H9 (cell line): Measurements from ENCODE around the gene EBPL. TPM values are rescaled to one million over a fixed set of nuclear protein-coding genes. Genes with fewer than 3 reads are reported as not detected.

Experiments used
- DNase-seq: peaks from one replicate; pipeline ENCODE4 v3.0.0-alpha.2; 2017
- H2AFZ ChIP-seq: one replicate; pipeline ENCODE4 v1.6.1; 2013; ENCODE audit warnings: mild to moderate bottlenecking, low read length, control low read depth, moderate library complexity
- H2AK5ac ChIP-seq: 2 replicates; pipeline ENCODE4 v1.6.1; 2013; ENCODE audit warnings: low read length, control low read depth, mixed read lengths; ENCODE audit not compliant: insufficient read length
- H2BK120ac ChIP-seq: one replicate; pipeline ENCODE4 v1.6.1; 2013; ENCODE audit warnings: low read depth, mild to moderate bottlenecking, low read length, control low read depth, inconsistent platforms; ENCODE audit not compliant: poor library complexity, severe bottlenecking
- H2BK12ac ChIP-seq: 2 replicates; pipeline ENCODE4 v1.6.1; 2013; ENCODE audit warnings: low read length, control low read depth, mixed read lengths, low read depth; ENCODE audit not compliant: insufficient read length
- H2BK15ac ChIP-seq: 2 replicates; pipeline ENCODE4 v1.6.1; 2013; ENCODE audit warnings: low read depth, low read length, control low read depth
- H2BK20ac ChIP-seq: one replicate; pipeline ENCODE4 v1.6.1; 2013; ENCODE audit warnings: low read depth, mild to moderate bottlenecking, low read length, control low read depth, inconsistent platforms; ENCODE audit not compliant: poor library complexity, severe bottlenecking
- H2BK5ac ChIP-seq: 2 replicates; pipeline ENCODE4 v1.6.1; 2013; ENCODE audit warnings: low read length, control low read depth, mixed read lengths; ENCODE audit not compliant: insufficient read length
- H3K14ac ChIP-seq: 2 replicates; pipeline ENCODE4 v1.6.1; 2013; ENCODE audit warnings: low read length, control low read depth; ENCODE audit not compliant: insufficient read depth
- H3K18ac ChIP-seq: 2 replicates; pipeline ENCODE4 v1.6.1; 2013; ENCODE audit warnings: low read depth, mild to moderate bottlenecking, mixed read lengths, low read length, control low read depth; ENCODE audit not compliant: insufficient read length
- H3K23ac ChIP-seq: 2 replicates; pipeline ENCODE4 v1.6.1; 2013; ENCODE audit warnings: low read length, control low read depth, mixed read lengths, low read depth; ENCODE audit not compliant: insufficient read length
- H3K23me2 ChIP-seq: 2 replicates; pipeline ENCODE4 v1.6.1; 2013; ENCODE audit warnings: low read depth, mild to moderate bottlenecking, mixed read lengths, low read length, control low read depth; ENCODE audit not compliant: insufficient read length, poor library complexity, severe bottlenecking
- H3K27ac ChIP-seq: 2 replicates; pipeline ENCODE4 v1.5.1; 2013; ENCODE audit warnings: low read length, control low read depth, mixed read lengths, low read depth; ENCODE audit not compliant: insufficient read length
- H3K27me3 ChIP-seq: 2 replicates; pipeline ENCODE4 v1.6.1; 2013; ENCODE audit warnings: low read length, control low read depth, inconsistent platforms; ENCODE audit not compliant: insufficient read depth
- H3K4ac ChIP-seq: 2 replicates; pipeline ENCODE4 v1.6.1; 2013; ENCODE audit warnings: low read depth, mild to moderate bottlenecking, control low read depth, inconsistent platforms, low read length, moderate library complexity
- H3K4me1 ChIP-seq: 2 replicates; pipeline ENCODE4 v1.6.1; 2013; ENCODE audit warnings: low read length, control low read depth, inconsistent platforms; ENCODE audit not compliant: insufficient read depth
- H3K4me2 ChIP-seq: 2 replicates; pipeline ENCODE4 v1.6.1; 2013; ENCODE audit warnings: low read length, control low read depth, mixed read lengths; ENCODE audit not compliant: insufficient read length, insufficient read depth
- H3K56ac ChIP-seq: 2 replicates; pipeline ENCODE4 v1.6.1; 2013; ENCODE audit warnings: low read depth, mild to moderate bottlenecking, mixed read lengths, low read length, control low read depth; ENCODE audit not compliant: insufficient read length
- H3K79me1 ChIP-seq: 2 replicates; pipeline ENCODE4 v1.6.1; 2013; ENCODE audit warnings: low read depth, mild to moderate bottlenecking, moderate library complexity, low read length, control low read depth, inconsistent platforms; ENCODE audit not compliant: insufficient read depth, poor library complexity, severe bottlenecking
- H3K79me2 ChIP-seq: 2 replicates; pipeline ENCODE4 v1.6.1; 2013; ENCODE audit warnings: low read length, control low read depth, inconsistent platforms; ENCODE audit not compliant: insufficient read depth
- H3K9ac ChIP-seq: 2 replicates; pipeline ENCODE4 v1.6.1; 2013; ENCODE audit warnings: low read length, control low read depth, mixed read lengths; ENCODE audit not compliant: insufficient read length; ENCODE audit errors: extremely low read depth
- H3K9me3 ChIP-seq: one replicate; pipeline ENCODE4 v1.6.1; 2013; ENCODE audit warnings: low read depth, low read length, inconsistent platforms; ENCODE audit not compliant: control insufficient read depth
- H3T11ph ChIP-seq: one replicate; pipeline ENCODE4 v1.6.1; 2013; ENCODE audit warnings: mild to moderate bottlenecking, low read length, control low read depth, inconsistent platforms
- H4K20me1 ChIP-seq: one replicate; pipeline ENCODE4 v1.6.1; 2013; ENCODE audit not compliant: control insufficient read depth, insufficient read length, insufficient read depth
- H4K5ac ChIP-seq: 2 replicates; pipeline ENCODE4 v1.6.1; 2013; ENCODE audit warnings: low read depth, mild to moderate bottlenecking, mixed read lengths, low read length, control low read depth; ENCODE audit not compliant: insufficient read length
- H4K8ac ChIP-seq: replicated peaks from 2 replicates; pipeline ENCODE4 v1.6.1; 2013; ENCODE audit warnings: low read length, control low read depth, mixed read lengths, low read depth; ENCODE audit not compliant: insufficient read length
- H4K91ac ChIP-seq: 2 replicates; pipeline ENCODE4 v1.6.1; 2013; ENCODE audit warnings: low read depth, mild to moderate bottlenecking, moderate library complexity, mixed read lengths, low read length, control low read depth; ENCODE audit not compliant: insufficient read length
- H3K27ac Mint-ChIP-seq, 3 experiments: 2 replicates in 2 of 3; 3 replicates in 1 of 3; pipeline ENCODE4 v1.8.0; 2020 to 2021; ENCODE audit warnings: mixed read lengths in 3 of 3, mild to moderate bottlenecking in 1 of 3, moderate library complexity in 1 of 3
- H3K27me3 Mint-ChIP-seq: 2 replicates; pipeline ENCODE4 v1.8.0; 2021; ENCODE audit warnings: low read depth, mild to moderate bottlenecking, moderate library complexity, mixed read lengths
- H3K36me3 Mint-ChIP-seq, 3 experiments: 2 replicates in 2 of 3; 3 replicates in 1 of 3; pipeline ENCODE4 v1.8.0; 2020 to 2021; ENCODE audit warnings: low read depth in 3 of 3, mixed read lengths in 3 of 3; ENCODE audit not compliant: insufficient read depth in 1 of 3
- H3K4me1 Mint-ChIP-seq, 2 experiments: 2 replicates each; pipeline ENCODE4 v1.8.0; 2020; ENCODE audit warnings: mixed read lengths in 2 of 2
- H3K4me3 Mint-ChIP-seq, 2 experiments: 2 replicates in 1 of 2; 3 replicates in 1 of 2; pipeline ENCODE4 v1.8.0; 2020 to 2021; ENCODE audit warnings: mild to moderate bottlenecking in 2 of 2, mixed read lengths in 2 of 2, moderate library complexity in 1 of 2
- H3K9me3 Mint-ChIP-seq, 2 experiments: 2 replicates in 1 of 2; 3 replicates in 1 of 2; pipeline ENCODE4 v1.8.0; 2020; ENCODE audit warnings: mild to moderate bottlenecking in 2 of 2, mixed read lengths in 2 of 2, moderate library complexity in 1 of 2
- WGBS: extraction: QIAGEN DNeasy Blood & Tissue Kit; methylation state at CpG from one replicate; pipeline ENCODE4 v1.1.7; 2013; ENCODE audit warnings: missing lambda C conversion rate, low lambda C conversion rate, mixed read lengths; ENCODE audit not compliant: insufficient read length; ENCODE audit errors: extremely low coverage; 5-methylcytosine and 5-hydroxymethylcytosine counted together
- total RNA-seq: library from RNA; stranded (reverse); gene quantifications from 2 replicates; pipeline ENCODE4 v1.2.1, GENCODE V29; 2021
- TF ChIP-seq, protein P1 (sequence below): fragments of 200-600 bp; sonication (generic); conservative IDR thresholded peaks from 3 replicates; pipeline ENCODE4 v1.8.0; 2021; ENCODE audit warnings: antibody characterized with exemption, mild to moderate bottlenecking

Gene EBPL
- total RNA-seq, 1 experiment from 2014 or later: 65.9 TPM

DNA sequence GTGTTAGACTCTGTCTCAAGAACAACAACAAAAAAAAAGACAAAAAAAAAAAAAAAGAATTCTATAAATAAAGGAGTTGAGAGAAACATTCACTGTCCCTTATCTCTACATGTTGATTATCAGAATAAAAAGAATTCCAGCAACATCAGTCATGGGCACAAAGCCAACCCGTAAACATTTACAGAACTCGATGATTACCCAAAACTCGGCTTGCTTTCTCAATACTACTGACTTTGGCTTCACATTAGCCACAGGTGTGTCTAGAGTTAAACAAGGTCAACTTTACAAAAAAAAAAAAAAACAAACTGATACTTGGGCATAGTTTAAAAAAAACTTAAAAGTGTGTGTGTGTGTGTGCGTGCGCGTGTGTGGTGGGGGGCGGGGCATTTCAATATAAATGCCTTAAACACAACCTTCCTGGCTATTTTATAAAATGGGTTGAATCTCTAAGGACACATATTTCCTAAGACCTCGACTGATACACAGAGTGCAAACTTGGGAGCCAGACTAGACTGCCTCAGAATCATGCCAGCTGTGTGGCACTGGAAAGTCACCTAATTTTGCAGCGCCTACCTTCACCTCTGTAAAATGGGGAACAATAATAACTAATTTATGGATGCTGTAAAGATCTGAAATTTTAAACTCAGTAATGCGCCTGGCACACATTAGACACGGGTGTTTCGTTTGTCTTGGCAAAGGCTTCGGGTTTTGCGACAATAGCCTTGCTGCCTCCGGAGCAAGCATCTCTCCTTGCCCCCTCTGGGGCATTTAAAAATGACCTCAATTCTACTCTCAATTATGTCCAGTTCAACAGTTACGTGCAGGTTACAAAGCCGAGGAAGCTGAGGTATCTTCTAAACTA, 922 bp downstream of the EBPL start:
- Histone ChIP-seq H3K27me3 (no peaks in the 10 kb centered on the region), H4K8ac (no peak overlapping the region), H2BK120ac (no peak overlapping the region), H3K18ac (no peak overlapping the region), H3K9me3 (no peaks in the 10 kb centered on the region), H3K4me2 (peak overlapping the region; percentile 97), H3K23ac (no peak overlapping the region), H2AFZ (peak overlapping the region; percentile 53), H4K5ac (no peak overlapping the region), H2BK15ac (no peak overlapping the region), H3T11ph (no peak overlapping the region), H3K79me1 (no peaks in the 10 kb centered on the region), H3K4me1 (peaks cover 3% of the 10 kb centered on the region; the same call in 1 of the 2 replicates), H3K27ac (no peak overlapping the region), H4K91ac (no peak overlapping the region), H3K9ac (peak overlapping the region; percentile 82), H2BK5ac (no peak overlapping the region), H3K79me2 (peaks cover 10% of the 10 kb centered on the region; the same call in 1 of the 2 replicates), H2BK20ac (no peak overlapping the region), H3K14ac (peak overlapping the region; percentile 14; the same call in 1 of the 2 replicates), H3K56ac (no peak overlapping the region), H2BK12ac (no peak overlapping the region), H4K20me1 (no peaks in the 10 kb centered on the region), H2AK5ac (no peak overlapping the region), H3K23me2 (no peaks in the 10 kb centered on the region), H3K4ac (no peak overlapping the region)
- Mint-ChIP-seq H3K4me3 (peak overlapping the region; percentile 89 to 94), H3K9me3 (no peaks in the 10 kb centered on the region; a peak in 1 of 5 replicates), H3K36me3 (peaks cover 23 to 24% (median 23%) of the 10 kb centered on the region in 3 experiments; a peak in 6 of 7 replicates), H3K27me3 (no peaks in the 10 kb centered on the region; the same call in 1 of the 2 replicates), H3K4me1 (peaks cover 22 to 29% of the 10 kb centered on the region in 2 experiments), H3K27ac (peak overlapping the region; percentile 86 to 94 (median 93); a peak in 5 of 7 replicates)
- WGBS: no CpG with 5 or more reads among the region's 17 CpGs
- no peak for DNase-seq
- TF ChIP-seq, protein P1, sequence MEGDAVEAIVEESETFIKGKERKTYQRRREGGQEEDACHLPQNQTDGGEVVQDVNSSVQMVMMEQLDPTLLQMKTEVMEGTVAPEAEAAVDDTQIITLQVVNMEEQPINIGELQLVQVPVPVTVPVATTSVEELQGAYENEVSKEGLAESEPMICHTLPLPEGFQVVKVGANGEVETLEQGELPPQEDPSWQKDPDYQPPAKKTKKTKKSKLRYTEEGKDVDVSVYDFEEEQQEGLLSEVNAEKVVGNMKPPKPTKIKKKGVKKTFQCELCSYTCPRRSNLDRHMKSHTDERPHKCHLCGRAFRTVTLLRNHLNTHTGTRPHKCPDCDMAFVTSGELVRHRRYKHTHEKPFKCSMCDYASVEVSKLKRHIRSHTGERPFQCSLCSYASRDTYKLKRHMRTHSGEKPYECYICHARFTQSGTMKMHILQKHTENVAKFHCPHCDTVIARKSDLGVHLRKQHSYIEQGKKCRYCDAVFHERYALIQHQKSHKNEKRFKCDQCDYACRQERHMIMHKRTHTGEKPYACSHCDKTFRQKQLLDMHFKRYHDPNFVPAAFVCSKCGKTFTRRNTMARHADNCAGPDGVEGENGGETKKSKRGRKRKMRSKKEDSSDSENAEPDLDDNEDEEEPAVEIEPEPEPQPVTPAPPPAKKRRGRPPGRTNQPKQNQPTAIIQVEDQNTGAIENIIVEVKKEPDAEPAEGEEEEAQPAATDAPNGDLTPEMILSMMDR: no peak
